Stomach (tissue), 4 donors: ENCODE data around the gene NTRK3.

Experiments
- EP300 ChIP-seq: sonication (generic); formaldehyde crosslinking; IDR thresholded peaks from one replicate; pipeline ENCODE4 v1.6.1; 2017; ENCODE audit warnings: antibody characterized with exemption
- POLR2A ChIP-seq, 4 donors: fragments of 450-650 bp; IDR thresholded peaks; one replicate each; pipeline ENCODE4 v1.6.1; 2016; ENCODE audit warnings: antibody characterized with exemption in 4 of 4, control low read depth in 2 of 4, mild to moderate bottlenecking in 1 of 4, moderate library complexity in 1 of 4
- POLR2AphosphoS5 ChIP-seq, 3 donors: sonication (generic); formaldehyde crosslinking; IDR thresholded peaks; one replicate each; pipeline ENCODE4 v1.6.1; 2016; ENCODE audit warnings: antibody characterized with exemption in 3 of 3
- TF ChIP-seq, protein P1 (sequence below), 7 experiments: fragments of 450-650 bp in 4 of 7; fragments of 200-600 bp in 3 of 7; sonication (generic) in 3 of 7; IDR thresholded peaks; one replicate each; pipeline ENCODE4 v1.5.1; 2016 to 2019; ENCODE audit warnings: antibody characterized with exemption in 7 of 7, control low read depth in 2 of 7, mild to moderate bottlenecking in 1 of 7

- TF ChIP-seq, protein P1, sequence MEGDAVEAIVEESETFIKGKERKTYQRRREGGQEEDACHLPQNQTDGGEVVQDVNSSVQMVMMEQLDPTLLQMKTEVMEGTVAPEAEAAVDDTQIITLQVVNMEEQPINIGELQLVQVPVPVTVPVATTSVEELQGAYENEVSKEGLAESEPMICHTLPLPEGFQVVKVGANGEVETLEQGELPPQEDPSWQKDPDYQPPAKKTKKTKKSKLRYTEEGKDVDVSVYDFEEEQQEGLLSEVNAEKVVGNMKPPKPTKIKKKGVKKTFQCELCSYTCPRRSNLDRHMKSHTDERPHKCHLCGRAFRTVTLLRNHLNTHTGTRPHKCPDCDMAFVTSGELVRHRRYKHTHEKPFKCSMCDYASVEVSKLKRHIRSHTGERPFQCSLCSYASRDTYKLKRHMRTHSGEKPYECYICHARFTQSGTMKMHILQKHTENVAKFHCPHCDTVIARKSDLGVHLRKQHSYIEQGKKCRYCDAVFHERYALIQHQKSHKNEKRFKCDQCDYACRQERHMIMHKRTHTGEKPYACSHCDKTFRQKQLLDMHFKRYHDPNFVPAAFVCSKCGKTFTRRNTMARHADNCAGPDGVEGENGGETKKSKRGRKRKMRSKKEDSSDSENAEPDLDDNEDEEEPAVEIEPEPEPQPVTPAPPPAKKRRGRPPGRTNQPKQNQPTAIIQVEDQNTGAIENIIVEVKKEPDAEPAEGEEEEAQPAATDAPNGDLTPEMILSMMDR (IDR thresholded peaks at IDR 0.05), result no peak
- no peak for TF ChIP-seq POLR2A (IDR thresholded peaks at IDR 0.05)
- no peak for TF ChIP-seq EP300
- TF ChIP-seq POLR2AphosphoS5 (IDR thresholded peaks at IDR 0.05), result no peak
These were observed 36.9 kb downstream of the NTRK3 start for GRCh38 chr15:88219623-88220022.
